C4-2B (cell line): ENCODE data around the gene VGLL4.
A peak's percentile ranks its signal among the peaks of the same experiment; 100 is the strongest.

Experiments used
- H3K27ac ChIP-seq: fragments of 450-650 bp; 2 replicates; pipeline ENCODE4 v1.5.1; 2017
- CTCF ChIP-seq: fragments of 450-650 bp; conservative IDR thresholded peaks from 2 replicates; pipeline ENCODE4 v1.5.1; 2017; ENCODE audit warnings: mild to moderate bottlenecking
- ZFX ChIP-seq: fragments of 450-650 bp; IDR thresholded peaks from 2 replicates; pipeline ENCODE4 v1.6.1; 2017

Gene VGLL4

DNA sequence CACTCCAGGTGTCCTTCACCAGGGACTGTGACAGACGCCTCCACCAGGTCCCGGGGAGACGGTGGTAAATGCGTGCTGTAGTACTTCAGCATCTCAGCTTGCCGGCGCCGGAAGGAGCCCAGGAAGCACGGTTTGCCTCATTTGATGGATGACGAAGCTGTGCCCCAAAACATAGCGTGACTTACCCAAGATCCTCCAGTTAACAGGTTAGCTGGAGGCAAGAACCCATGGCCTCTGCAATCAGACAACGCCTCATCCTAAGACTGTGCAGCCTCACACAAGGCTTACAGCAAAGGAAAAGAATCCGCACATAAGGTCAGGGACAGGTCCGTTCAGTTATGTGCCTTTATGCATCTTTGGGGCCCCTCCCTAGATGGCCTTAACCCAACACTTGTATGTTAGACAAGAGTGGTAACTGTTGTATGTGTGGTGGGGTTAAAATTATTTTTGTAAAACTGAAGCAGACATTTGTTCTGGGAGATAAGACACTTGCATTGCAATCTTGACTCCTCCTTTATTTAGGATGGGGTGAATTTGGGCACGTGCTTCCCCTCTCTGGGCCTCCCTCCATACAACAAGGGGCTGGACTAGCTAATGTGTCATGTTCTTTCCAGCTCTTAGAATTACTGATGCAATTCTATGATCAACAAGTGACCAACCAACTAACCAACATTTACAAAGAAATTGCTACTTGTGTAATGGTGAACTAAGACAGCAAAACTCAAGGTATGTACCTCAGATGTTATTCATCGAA is 39.4 kb downstream of the VGLL4 start:
- TF ChIP-seq CTCF (no peak), ZFX (no peak)
- H3K27ac ChIP-seq = no peak overlapping the region

GRCh38 chr3:11603628-11604027 is 40.1 kb downstream of the VGLL4 start:
- TF ChIP-seq CTCF (no peak), ZFX (no peak)
- H3K27ac ChIP-seq = peak overlapping the region; percentile 46

DNA sequence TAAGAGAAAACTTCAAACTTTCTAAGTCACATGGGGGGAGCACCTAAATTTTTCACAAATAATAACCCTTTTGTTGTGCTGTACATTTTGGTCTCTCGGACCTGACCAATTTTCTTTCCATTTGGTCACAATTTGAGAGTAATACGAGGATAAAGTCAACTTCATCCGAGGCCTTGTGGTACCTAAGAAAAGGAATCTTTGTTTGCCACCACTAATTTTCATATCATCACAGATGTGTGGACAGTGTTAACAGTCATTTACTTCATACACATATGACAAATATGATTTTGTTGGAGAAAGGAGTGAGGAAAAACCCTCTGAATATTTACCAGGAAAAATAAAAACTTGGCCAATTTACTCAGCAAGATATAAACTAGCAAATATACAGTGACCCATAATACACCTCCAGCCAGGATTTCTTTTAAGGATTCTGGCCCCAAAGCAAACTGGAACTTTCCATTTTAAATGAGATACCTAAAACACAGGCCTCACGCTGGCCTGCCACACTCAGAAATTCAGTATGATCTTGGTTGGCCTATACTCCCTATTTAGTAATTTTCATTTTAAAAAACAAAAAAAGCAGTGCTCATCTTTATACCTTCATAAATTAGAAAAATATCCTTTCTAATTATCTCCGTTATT is 40.7 kb downstream of the VGLL4 start:
- TF ChIP-seq CTCF = no peak
- no peak for TF ChIP-seq ZFX
- H3K27ac ChIP-seq = peak overlapping the region; percentile 46

DNA sequence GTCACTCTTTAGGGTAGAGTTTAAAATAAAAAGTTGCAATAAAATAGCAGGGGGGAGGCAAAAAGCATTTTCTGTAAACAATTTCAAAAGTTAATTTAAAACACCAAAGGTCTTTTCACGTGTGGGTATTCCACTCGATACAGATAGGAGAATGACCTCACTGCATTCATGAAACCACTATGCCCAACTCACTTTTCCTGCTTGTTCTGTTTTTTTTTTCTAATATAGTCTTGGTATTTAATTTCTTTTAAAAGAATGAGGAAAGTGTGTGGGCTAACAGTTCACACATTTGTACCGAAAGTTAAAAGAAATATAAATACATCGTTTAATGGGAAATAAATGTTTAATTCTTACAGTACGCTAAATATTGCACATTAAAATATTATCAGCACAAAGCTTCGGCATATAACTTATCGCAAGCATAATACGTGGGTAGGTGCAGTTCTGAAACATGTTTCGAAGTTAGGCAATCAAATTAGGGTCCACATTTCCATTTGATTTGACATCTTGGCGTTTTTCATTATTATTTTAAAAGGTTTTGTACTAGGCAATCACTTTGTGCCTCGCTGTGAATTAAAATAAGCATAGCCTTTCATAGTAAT is 41.4 kb downstream of the VGLL4 start:
- TF ChIP-seq ZFX = no peak
- TF ChIP-seq CTCF = no peak
- H3K27ac ChIP-seq = peak overlapping the region; percentile 91

GRCh38 chr3:11601446-11602238 is 42.1 kb downstream of the VGLL4 start:
- H3K27ac ChIP-seq = peak overlapping the region; percentile 91
- no peak for TF ChIP-seq CTCF
- no peak for TF ChIP-seq ZFX

DNA sequence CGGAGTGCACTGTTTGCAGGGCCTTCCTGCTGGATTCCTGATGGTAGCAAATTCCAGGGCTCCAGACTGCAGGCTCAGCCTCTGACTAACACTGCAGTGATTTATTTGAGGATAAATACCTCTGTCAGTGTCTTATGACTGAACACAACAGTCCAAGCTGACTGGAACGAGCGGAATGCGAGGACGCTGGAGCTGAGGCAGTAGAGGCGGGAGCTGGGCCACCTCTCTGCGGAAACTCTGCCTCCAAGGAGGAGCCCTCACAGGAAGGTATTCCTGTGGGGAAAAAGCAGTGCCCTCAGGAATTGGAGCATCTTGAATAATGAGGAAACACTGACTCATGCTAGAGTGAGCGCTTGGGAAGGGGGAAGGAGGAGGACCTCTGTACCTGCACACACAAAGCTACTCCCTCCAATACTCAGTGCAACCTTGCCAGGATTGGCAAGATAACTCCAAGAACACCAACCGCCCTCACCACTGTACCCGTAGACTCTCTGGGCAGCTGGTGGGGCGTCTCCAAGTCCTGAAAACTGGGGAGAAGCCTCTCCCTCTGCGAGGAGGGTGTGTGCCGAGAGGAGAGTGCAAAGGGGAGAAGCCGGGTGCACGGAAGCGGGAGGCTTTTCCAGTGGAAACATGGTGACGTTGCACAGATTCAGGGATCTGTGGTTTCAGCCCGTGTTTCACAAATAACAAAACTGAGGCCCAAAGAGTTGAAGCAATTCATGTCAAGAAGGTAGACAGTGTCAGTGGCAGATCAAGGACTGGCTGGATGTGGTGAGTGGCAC is 43.0 kb downstream of the VGLL4 start:
- no peak for TF ChIP-seq CTCF
- no peak for TF ChIP-seq ZFX
- peak overlapping the region; percentile 91 for H3K27ac ChIP-seq
